ENCODE results near the gene ABCC4.

ABCC4 gene

GRCh38 chr13:95154413-95154886 is 146.8 kb downstream of the ABCC4 start:
- DNase-seq, result no peak

- no peak for DNase-seq
Observed at GRCh38 chr13:95153647-95154412, 147.4 kb downstream of the ABCC4 start.

- no peak for DNase-seq
Observed at GRCh38 chr13:95151942-95152587, 149.2 kb downstream of the ABCC4 start.

GRCh38 chr13:95150555-95150954 is 150.7 kb downstream of the ABCC4 start:
- no peak for DNase-seq

GRCh38 chr13:95146486-95146885 is 154.8 kb downstream of the ABCC4 start:
- no peak for DNase-seq

GRCh38 chr13:95145587-95145986 is 155.7 kb downstream of the ABCC4 start:
- DNase-seq, result no peak

- DNase-seq, result no peak
Observed at GRCh38 chr13:95140502-95140901, 160.7 kb downstream of the ABCC4 start.

GRCh38 chr13:95138876-95139585 is 162.2 kb downstream of the ABCC4 start:
- DNase-seq, result no peak

GRCh38 chr13:95137096-95137495 is 164.2 kb downstream of the ABCC4 start:
- no peak for DNase-seq

- no peak for DNase-seq
Observed at GRCh38 chr13:95136638-95137037, 164.6 kb downstream of the ABCC4 start.

- DNase-seq, result no peak
Observed at GRCh38 chr13:95133498-95133897, 167.8 kb downstream of the ABCC4 start.

- no peak for DNase-seq
Observed at GRCh38 chr13:95129004-95129403, 172.2 kb downstream of the ABCC4 start.

- DNase-seq, result peak; percentile 31
Observed at GRCh38 chr13:95128045-95128643, 173.1 kb downstream of the ABCC4 start.

GRCh38 chr13:95124959-95125358 is 176.3 kb downstream of the ABCC4 start:
- no peak for DNase-seq

GRCh38 chr13:95123726-95124125 is 177.5 kb downstream of the ABCC4 start:
- no peak for DNase-seq

GRCh38 chr13:95122063-95122462 is 179.2 kb downstream of the ABCC4 start:
- no peak for DNase-seq

- no peak for DNase-seq
Observed at GRCh38 chr13:95121516-95121915, 179.7 kb downstream of the ABCC4 start.

GRCh38 chr13:95120650-95121049 is 180.6 kb downstream of the ABCC4 start:
- no peak for DNase-seq

GRCh38 chr13:95118541-95119324 is 182.5 kb downstream of the ABCC4 start:
- DNase-seq, result no peak

- DNase-seq, result no peak
Observed at GRCh38 chr13:95117092-95117491, 184.2 kb downstream of the ABCC4 start.

GRCh38 chr13:95115525-95115924 is 185.7 kb downstream of the ABCC4 start:
- DNase-seq, result no peak

GRCh38 chr13:95113601-95114000 is 187.7 kb downstream of the ABCC4 start:
- no peak for DNase-seq

GRCh38 chr13:95112883-95113282 is 188.4 kb downstream of the ABCC4 start:
- DNase-seq, result no peak
